GM12891 (cell line): Measurements from ENCODE around the gene PKP1.

ENCODE experiments used
- PAX5 ChIP-seq: IDR thresholded peaks from 2 replicates; pipeline ENCODE4 v1.6.1; 2011; ENCODE audit warnings: low read length, moderate library complexity, mild to moderate bottlenecking; ENCODE audit not compliant: insufficient read depth, severe bottlenecking
- POLR2A ChIP-seq: IDR thresholded peaks from 2 replicates; pipeline ENCODE4 v1.6.1; 2011; ENCODE audit warnings: low read depth, low read length, control low read depth
- POLR2AphosphoS5 ChIP-seq: IDR thresholded peaks from 2 replicates; pipeline ENCODE4 v1.6.1; 2011; ENCODE audit warnings: low read depth, low read length, control low read depth
- SPI1 ChIP-seq: IDR thresholded peaks from 2 replicates; pipeline ENCODE4 v1.6.1; 2011; ENCODE audit warnings: low read depth, low read length, control low read depth
- TAF1 ChIP-seq: IDR thresholded peaks from 2 replicates; pipeline ENCODE4 v1.6.1; 2011; ENCODE audit warnings: low read depth, low read length, control low read depth

DNA sequence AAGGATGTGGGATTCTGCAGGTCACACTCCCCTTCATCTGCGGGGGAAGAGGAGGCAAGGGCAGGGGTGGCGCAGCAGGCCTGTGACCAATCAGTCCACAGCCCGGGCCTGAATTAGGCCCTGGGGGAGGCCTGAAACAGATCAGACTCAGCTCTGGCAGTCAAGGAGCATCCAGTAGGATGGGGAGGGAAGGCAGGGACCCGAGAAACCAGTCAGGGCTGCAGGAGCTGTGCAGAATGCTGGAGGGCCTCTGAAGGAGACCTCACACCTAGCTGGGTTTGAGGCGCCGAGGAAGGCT lies 81.5 kb downstream of the PKP1 start:
- TF ChIP-seq POLR2A (no peak), POLR2AphosphoS5 (no peak), SPI1 (no peak), TAF1 (no peak), PAX5 (no peak)
